Stimulated activated CD4-positive, alpha-beta T cell treated with anti-CD3 and anti-CD28 coated beads, Interleukin-4, amount 100 ng/mL, for 48 hours (primary cell): ENCODE data around the gene TP63.
"Not testable (repeated sequence)": the region's sequence is repeated elsewhere in the genome, so short reads cannot be mapped to it uniquely, and the experiment has no call there.

Source experiments
- DNase-seq, 2 donors: peaks; one replicate each; pipeline ENCODE4 v3.0.0-alpha.2; 2020; ENCODE audit warnings: low read depth in 2 of 2

TP63 gene

DNA sequence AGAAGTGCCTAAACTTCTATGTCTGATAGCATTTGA, at the start of gene TP63:
Gene TP63, plus strand, starts transcription at position 17 of the 36 bp plus-strand sequence. CDS start 127 bp downstream, outside the sequence.
- no peak for DNase-seq

DNA sequence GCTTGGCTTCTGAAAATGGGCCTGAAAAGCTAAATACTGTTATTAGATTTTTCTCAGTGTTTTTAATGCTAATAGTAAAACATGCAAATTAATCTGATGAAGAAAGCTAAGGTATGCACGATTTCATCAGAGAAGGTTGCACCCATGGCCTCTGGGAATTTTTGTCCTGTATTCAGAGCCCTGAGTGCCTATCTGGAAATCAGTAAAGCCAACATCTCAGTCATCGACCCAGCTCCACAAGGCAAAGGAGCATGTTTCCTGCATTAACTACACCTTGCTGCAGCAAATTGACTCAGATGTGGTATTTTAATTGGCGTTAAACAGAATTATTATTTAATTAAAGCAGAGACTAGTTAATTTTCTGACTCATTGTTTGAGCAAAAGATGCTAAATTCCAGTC, 49.0 kb upstream of the TP63 start:
- DNase-seq: no peak

DNA sequence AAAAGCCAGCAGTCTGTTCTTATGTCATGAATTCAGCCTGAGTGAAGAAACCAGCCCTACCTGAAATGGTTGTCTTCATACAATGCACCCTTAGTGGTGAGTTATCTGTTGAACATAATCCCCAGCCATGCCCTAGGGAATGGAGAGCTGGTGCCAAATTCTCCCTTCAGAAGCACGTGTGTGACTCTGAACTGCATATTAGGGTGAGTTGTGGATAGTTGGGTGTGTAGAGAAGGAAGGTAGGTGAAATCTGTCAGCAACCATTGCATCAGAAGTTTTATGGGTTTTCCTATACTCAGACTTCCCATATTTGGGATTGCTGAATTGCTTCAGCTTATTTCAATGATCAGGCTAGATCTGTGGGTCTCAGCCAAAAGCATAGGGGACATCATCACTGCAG, 46.5 kb upstream of the TP63 start:
- DNase-seq: no peak

DNA sequence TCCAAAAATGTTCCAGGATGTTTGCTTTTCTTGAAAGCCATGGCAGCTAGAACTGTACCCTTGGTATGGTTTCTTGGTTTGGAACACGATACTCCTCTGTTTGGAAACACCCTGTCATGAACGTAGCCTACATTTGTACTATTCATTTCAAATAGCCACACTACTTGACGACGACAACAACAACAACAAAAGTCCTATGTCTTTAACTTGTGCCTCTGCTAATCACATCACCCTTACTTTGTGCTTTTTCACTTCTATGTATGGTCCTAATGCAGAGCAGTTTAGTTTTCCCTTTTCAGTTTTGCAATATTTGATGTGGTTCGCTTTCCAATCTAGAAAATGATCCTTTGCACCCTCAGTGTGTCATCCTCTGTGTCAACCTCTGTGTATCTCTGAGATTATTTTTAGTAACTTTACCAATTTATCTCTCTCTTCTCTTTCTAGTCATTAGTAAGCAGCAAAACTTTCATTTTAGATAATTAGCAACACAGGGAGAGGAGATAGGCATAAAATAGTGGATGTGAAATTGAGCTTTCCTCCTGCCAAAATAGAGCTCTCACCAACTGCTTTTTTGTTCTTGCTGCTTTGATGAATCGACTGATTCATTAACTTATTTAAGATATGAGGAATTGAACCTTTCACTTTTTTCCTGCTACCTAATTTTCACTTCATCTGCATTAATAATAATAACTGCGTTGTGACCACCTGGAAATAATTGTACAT, 44.1 kb upstream of the TP63 start:
- DNase-seq: no peak

DNA sequence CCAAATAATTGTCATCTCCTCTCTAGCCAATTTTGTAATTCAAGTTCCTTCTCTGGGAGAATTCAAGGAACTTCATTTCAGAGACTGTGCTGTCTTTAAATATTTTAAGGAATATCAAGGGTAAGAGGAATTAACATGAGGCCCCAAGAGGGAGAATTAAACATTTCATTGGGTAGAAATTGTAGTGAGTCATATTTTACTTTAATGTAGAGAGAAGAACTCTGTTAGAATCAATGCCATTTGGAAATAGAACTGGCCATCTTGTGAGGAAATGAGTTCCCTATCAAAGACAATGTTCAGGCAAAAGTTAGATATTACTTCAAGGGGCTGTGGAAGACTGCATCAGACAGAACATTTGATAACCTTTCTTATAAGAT, 43.5 kb upstream of the TP63 start:
- DNase-seq: no peak

DNA sequence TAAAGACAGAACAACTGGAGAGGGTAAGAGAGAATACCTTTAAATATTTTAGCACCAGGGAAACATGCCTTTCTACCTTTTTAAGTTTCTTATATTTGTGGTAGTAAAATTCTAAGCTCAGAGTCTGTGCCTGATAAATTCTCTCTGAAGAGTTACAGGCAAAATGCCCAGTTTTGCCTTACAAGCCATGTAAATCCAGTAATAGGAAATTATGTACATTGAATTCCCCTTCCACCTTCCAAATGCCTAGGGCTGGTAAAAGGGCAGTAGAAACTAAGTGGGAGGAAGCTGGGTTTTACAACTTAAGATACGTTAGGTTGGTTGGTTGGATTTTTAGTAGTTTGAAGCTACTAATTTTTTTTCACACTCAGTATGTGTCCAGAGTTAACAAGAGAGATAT, 43.1 kb upstream of the TP63 start:
- DNase-seq: no peak

DNA sequence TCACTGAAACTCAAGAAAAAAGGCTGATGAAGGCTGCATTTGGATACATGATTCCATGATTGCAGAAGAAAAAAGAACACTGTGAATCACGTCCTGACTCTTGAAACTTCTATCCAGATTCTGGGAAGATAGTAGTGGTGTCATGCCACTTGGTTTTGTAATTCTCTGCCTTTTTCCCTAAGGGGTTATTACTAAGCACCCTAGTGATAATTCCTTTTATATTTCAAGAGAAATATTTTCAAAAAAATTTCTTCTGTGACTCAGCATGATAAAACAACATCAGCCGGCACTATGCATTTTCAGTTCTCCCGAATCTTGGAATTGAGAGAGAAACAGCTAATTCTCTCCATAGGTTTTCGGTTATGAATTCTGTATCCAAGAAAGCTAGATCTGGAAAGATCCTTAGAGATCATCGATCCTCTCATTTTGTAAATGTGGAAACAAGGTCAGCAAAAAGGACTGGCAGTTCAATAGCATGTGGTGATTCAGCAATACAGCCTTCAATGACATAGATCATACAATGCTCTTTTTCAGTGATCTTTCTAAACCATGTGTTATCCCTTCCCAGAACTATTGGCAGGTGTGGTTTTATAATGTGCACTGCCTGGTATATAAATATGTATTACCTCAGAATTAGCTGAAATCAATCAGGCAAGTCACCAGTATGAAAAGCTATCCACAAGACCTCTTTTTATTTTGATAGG, 42.6 kb upstream of the TP63 start:
- no peak for DNase-seq

DNA sequence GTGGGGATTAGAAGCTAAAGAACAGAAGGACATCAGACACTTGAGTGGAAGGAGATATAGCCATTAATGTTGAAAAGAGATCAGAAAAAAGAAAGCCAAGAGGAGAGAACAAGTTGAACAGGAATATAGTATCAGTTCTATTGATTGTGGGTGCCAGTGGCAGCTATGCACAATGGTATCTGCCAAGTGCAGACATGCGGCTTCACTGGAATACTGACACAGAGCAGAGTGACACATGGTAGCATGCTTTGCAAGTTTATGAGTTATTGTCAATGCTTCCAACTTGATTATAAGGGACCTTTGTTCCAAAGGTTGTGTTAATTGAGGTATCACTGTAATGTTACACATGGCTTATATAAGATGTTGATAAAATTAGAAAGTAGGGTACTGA, 42.0 kb upstream of the TP63 start:
- no peak for DNase-seq

DNA sequence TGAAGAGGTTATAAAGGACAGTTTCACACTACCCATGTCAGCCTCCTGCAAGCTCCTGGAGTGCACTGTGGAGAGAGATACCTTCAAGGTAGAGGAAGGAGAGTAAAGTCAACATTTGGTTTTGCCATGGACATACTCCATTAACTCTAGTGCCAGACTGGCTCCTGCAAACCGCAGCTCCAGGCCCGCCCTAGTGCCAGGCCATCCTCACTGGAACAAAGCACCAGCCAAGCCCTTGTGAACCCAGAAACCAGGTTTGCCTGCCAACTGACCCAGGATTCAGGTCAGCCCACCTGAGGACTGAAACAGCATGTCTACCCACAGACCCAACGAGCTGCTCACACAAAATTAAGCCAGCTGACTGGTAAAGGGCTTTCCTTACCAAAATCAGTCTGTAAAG, 41.0 kb upstream of the TP63 start:
- DNase-seq: no peak

DNA sequence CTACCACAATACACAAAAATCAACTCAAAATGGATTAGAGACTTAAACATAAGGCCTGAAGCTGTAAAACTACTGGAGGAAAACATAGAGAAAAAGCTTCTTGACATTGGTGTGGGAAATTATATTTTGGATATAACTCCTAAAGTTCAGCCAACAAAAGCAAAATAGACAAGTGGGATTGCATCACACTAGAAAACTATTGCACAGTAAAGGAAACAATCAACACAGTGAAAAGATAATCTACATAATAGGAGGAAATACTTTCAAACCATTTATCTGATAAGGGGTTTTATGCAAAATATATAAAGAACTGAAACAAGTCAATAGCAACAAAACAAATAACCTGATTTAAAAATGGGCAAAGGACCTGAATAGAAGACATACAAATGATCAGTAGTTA, 37.6 kb upstream of the TP63 start:
- DNase-seq: no peak

DNA sequence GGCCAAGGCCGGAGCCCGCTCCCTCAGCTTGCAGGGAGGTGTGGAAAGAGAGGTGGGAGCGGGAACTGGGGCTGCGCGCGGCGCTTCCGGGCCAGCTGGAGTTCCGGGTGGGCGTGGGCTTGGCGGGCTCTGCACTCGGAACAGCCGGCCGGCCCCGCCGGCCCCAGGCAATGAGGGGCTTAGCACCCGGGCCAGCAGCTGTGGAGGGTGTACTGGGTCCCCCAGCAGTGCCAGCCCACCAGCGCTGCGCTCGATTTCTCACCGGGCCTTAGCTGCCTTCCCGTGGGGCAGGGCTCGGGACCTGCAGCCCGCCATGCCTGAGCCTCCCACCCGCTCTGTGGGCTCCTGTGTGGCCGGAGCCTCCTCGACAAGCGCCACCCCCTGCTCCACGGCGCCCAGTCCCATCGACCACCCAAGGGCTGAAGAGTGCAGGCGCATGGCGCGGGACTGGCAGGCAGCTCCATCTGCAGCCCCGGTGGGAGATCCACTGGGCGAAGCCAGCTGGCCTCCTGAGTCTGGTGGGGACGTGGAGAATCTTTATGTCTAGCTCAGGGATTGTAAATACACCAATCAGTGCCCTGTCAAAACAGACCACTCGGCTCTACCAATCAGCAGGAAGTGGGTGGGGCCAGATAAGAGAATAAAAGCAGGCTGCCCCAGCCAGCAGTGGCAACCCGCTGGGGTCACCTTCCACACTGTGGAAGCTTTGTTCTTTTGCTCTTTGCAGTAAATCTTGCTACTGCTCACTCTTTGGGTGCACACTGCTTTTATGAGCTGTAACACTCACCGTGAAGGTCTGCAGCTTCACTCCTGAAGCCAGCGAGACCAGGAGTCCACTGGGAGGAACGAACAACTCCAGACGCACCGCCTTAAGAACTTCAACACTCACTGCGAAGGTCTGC, 34.9 kb upstream of the TP63 start:
- DNase-seq: not testable (repeated sequence)

DNA sequence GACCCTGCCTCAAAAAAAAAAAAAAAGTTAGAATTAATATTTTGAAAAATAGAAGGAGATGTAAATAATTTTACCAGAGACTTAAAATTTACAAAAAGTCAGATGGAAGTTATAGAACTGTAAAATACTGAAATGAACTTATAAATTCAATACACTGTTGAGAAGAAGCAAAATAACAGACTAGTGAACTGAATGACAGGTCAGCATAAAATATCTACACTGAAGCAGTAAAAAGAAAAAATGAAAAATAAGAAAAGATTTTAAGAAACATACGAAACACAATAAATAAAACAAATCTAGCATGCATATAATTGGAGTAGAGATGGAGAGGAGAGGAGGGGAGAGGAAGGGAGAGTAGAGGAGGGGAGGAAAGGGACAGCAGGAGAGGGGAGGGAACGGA, 33.3 kb upstream of the TP63 start:
- no peak for DNase-seq

DNA sequence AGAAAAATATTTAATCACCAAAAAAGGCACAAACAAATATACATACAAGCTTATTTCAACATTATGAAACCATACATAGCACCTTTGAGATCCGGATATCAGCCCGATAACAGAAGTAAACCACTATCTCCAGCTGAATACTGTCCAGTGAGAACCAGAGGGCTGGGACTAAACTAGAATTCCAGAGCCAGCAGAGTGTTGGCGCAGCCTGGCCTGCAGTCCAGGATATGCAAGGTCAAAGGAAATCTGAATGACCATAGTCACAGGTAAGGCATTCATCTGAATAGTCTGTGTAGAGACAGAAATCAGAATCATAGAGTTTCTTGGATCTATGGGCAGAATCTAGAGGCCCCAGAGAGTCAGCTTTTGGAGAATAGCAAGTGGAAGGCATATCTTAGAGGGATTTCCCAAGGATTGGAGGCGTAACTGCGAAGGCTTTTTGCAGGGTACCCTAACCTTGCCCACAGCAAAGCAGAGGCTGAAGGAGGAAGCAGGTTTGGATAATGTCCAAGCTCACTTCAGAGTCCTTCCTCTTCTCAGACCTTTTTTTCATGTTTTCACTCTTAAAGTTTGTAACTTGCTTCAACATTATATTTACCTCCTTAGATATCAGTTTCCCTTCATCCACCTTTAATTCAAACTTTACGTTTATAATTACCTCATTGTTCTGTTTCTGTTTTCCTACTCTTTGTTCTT, 32.5 kb upstream of the TP63 start:
- DNase-seq: no peak

DNA sequence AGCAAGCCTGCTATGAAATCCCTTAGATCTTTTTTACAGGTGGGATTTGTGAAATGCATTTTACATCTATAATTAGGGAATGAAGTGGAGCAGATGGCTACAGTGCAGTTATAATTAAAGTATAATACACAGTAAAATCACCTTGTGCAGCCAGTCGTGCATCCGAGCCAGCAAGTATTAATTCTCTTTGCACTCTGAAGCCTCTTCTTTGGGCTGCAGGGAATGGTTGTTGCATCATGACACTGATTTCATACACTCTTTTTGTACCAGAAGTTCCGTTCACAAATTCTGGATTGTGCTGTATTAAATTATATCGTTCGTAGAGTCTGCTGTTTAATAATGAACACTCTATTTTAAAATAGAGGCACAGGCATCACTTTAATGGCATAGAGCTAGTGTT, 28.7 kb upstream of the TP63 start:
- no peak for DNase-seq

DNA sequence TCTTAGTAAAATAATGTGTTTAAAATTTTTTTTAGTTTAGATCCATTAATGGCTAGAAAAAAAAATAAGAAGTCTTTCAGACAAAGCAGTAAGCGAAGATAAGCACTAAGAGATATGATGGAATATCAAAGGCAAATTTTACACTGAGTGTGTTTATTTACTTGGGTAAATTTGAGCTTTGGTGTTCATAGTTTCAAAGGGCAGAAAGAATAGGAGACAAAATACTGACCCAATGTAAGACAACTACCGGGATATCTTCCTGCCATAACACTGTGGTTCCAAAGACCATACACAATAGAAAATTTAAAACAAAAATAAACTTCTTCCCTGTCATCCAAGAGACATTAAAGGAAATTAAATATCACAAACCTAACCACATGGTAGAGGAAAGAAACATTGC, 25.5 kb upstream of the TP63 start:
- DNase-seq: no peak

DNA sequence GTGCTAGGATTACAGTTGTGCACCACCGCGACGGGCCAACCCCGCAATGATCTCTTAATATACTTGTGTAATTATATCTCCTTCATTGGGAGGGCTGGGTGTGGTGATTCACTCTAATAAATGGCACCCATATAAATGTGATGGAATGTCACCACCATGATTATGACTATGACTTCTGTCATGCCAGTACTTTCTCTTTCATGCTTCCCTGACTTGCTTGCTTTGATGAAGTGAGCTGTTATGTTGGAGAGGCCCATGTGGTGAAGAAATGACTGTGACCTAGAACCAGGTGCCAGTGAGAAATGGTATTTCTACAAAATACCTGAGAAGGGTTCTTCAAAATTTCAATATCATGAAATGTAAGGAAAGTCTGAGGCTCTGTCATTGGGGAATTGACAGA, 24.4 kb upstream of the TP63 start:
- DNase-seq: no peak

DNA sequence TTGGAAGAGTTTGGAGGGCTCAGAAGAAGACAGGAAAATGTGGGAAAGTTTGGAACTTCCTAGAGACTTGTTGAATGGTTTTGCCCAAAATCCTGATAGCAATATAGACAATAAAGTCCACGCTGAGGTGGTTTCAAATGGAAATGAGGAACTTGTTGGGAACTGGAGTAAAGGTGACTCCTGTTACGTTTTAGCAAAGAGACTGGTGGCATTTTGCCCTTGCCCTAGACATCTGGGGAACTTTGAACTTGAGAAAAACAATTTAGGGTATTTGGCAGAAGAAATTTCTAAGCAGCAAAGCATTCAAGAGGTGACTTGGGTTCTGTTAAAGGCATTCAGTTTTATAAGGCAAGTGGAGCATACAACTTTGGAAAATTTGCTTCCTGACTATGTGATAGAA, 18.5 kb upstream of the TP63 start:
- DNase-seq: not testable (repeated sequence)

DNA sequence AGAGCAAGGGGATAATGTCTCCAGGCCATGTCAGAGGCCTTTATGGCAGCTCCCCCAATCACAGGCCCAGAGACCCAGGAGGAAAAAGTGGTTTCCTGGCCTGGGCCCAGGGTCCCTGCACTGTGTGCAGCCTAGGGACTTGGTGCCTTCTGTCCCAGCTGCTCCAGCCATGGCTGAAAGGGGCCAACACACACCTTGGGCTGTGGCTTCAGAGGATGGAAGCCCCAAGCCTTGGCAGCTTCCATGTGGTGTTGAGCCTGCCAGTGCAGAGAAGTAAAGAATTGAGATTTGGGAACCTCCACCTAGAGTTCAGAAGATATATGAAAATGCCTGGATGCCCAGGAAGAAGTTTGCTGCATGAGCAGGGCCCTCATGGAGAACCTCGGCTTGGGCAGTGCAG, 18.1 kb upstream of the TP63 start:
- DNase-seq: no peak

DNA sequence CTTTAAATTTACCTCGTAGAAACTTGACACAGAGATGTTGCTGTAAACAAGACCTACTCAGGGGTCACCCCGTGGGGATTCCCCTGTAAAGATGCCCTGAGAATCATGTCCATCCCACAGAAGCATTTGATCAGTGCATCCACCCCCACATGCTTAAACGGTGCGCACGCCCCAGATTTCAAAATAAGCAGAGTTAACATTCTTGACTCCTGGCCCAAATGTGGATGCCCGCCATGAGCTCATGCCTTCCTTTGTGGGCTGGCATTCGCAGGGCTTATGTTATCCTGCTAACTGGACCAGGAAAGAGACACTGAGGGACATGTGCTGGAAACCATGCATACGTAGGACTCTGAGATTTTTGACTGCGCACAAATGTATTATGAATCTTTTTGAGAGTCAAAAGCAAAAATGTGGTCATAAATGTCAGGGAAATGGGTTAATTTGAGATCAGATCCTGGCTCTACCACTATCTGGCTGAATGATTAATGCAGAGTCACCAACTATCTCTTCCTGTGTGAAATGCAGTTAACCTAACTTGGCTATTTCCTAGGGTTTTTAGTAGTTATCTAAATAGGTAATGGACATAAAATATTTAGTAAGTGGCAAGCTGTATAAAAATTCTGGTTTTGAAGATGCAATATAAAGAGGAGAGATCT, 9.1 kb upstream of the TP63 start:
- no peak for DNase-seq

DNA sequence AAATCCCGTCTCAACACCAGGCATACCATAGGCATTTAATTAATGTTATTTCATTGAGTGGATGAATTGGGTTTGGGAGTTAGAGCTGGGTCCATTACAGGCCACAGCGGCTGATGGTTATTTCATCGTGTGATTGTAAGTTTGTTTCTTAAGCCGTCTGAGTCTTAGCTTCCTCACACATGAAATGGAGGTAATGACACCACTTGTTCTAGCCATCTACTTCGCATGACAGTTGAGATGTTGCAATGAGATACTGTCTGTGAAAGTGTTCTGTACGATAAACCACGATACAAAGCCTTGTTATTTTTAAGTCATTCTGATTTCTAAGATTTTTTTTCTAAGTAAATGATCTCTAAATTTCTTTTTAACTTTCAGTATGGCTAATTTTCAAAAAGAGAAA, 8.6 kb upstream of the TP63 start:
- no peak for DNase-seq

DNA sequence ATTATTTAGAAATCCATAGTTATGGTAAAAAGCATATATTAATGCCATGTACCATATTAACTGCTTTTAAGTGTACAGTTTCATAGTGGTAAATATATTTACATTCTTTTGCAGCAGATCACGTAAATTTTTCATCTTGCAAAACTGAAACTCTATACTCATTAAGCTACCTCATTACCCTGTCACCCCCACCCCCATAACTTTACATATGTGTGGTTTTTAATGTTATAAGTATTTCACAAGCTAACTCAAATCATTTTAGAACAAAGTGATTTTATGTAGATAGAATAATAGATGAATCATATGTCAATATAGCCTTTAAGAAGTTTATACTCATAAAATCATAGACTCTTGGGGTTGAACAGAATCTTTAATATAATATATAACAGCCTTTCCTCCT, 7.1 kb upstream of the TP63 start:
- DNase-seq: no peak

DNA sequence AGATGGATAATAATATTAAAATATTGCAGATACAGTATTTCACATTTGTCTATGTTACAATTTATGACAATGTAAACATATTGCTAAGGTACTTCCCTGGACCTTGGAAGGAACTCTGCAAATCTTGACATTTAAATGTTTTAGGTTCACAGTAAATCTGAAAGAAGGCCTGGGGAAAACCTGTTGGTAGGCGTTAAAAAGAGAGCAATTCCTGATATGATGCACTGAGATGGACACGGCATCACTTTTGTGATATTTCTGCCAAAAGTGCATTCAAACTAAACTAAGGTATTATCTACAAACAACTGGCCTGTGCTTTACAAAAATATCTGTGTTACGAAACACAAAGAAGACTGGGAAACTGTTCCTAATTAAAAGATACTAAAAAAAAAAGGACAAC, 6.1 kb upstream of the TP63 start:
- DNase-seq: no peak
